NOMO-1 treated with dmso at 0.1 percent for 144 hours (cell line): ENCODE results near the gene ZNF541.

Experiments used
- DNase-seq: peaks from one replicate; lab custom pipeline; 2025; ENCODE audit not compliant: unreplicated experiment; lab: John Stamatoyannopoulos, UW

The ZNF541 gene

GRCh38 chr19:47573071-47574026 is at the start of gene ZNF541:
Gene ZNF541, minus strand, starts transcription at chr19:47573148. Its CDS starts 17,292 bp downstream, at chr19:47555856.
- peak; percentile 6 for DNase-seq

- DNase-seq, result no peak
Observed at GRCh38 chr19:47619763-47620162, 46.8 kb upstream of the ZNF541 start.

GRCh38 chr19:47618771-47619170 is 45.8 kb upstream of the ZNF541 start:
- no peak for DNase-seq

- DNase-seq, result no peak
Observed at GRCh38 chr19:47615714-47616113, 42.8 kb upstream of the ZNF541 start.

GRCh38 chr19:47615230-47615629 is 42.3 kb upstream of the ZNF541 start:
- no peak for DNase-seq

GRCh38 chr19:47614559-47614958 is 41.6 kb upstream of the ZNF541 start:
- no peak for DNase-seq

- no peak for DNase-seq
Observed at GRCh38 chr19:47614021-47614295, 41.0 kb upstream of the ZNF541 start.

- no peak for DNase-seq
Observed at GRCh38 chr19:47613165-47614020, 40.4 kb upstream of the ZNF541 start.

- no peak for DNase-seq
Observed at GRCh38 chr19:47610902-47611301, 38.0 kb upstream of the ZNF541 start.

GRCh38 chr19:47609906-47610894 is 37.3 kb upstream of the ZNF541 start:
- DNase-seq, result peak; percentile 10

GRCh38 chr19:47608969-47609905 is 36.3 kb upstream of the ZNF541 start, which contains the start of gene BICRA:
Gene BICRA, plus strand, starts transcription at chr19:47609134. Its CDS starts 64,441 bp downstream, at chr19:47673575.
- peak; percentile 70 for DNase-seq

- peak; percentile 78 for DNase-seq
Observed at GRCh38 chr19:47608074-47608918, 35.3 kb upstream of the ZNF541 start.

GRCh38 chr19:47607564-47608073 is 34.7 kb upstream of the ZNF541 start:
- no peak for DNase-seq

- no peak for DNase-seq
Observed at GRCh38 chr19:47603706-47604565, 31.0 kb upstream of the ZNF541 start.

- no peak for DNase-seq
Observed at GRCh38 chr19:47601180-47601904, 28.4 kb upstream of the ZNF541 start.

- DNase-seq, result peak; percentile 99
Observed at GRCh38 chr19:47600246-47601179, 27.6 kb upstream of the ZNF541 start.
